Stomach (tissue), 4 donors: ENCODE measurements around the gene TMEM253.

Experiments
- POLR2A ChIP-seq, 4 donors: fragments of 450-650 bp; IDR thresholded peaks; one replicate each; pipeline ENCODE4 v1.6.1; 2016; ENCODE audit warnings: antibody characterized with exemption in 4 of 4, control low read depth in 2 of 4, mild to moderate bottlenecking in 1 of 4, moderate library complexity in 1 of 4
- POLR2AphosphoS5 ChIP-seq, 3 donors: sonication (generic); formaldehyde crosslinking; IDR thresholded peaks; one replicate each; pipeline ENCODE4 v1.6.1; 2016; ENCODE audit warnings: antibody characterized with exemption in 3 of 3
- TF ChIP-seq, protein P1 (sequence below), 7 experiments: fragments of 450-650 bp in 4 of 7; fragments of 200-600 bp in 3 of 7; sonication (generic) in 3 of 7; IDR thresholded peaks; one replicate each; pipeline ENCODE4 v1.5.1; 2016 to 2019; ENCODE audit warnings: antibody characterized with exemption in 7 of 7, control low read depth in 2 of 7, mild to moderate bottlenecking in 1 of 7

DNA sequence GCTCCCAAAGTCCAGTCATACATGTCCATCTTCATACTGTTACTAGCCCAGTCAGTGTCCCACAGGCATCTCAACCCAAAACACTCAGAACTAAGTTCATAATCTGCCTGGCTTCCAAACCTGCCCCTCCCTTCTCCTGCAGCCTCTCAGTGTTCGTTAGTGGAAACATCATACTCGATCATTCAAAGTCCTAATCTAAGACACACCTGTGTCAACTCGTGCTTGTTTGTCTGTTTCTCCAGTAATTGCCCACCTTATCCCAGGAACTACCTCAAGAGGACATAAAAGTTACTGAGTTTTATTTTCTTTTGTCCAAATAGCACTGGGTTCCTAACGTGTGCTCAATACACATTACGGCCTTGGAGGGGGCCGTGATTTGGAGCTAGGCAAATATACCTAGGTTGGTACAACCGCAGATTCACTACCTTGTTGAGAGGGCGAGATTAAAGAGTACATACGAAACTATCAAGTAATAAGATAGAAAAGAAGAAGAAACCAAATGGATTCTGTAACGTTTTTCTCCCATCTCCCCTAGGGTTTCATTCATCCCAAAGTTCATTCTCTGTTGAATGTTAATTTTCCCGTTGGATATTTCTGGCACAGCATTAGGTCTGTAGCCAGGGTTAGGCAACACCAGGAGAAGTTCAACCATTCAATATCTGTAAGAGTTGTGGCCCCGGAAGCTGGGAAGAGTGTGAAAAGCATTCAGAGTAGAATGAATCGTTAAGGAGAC, 40.1 kb upstream of the TMEM253 start:
- TF ChIP-seq, protein P1, sequence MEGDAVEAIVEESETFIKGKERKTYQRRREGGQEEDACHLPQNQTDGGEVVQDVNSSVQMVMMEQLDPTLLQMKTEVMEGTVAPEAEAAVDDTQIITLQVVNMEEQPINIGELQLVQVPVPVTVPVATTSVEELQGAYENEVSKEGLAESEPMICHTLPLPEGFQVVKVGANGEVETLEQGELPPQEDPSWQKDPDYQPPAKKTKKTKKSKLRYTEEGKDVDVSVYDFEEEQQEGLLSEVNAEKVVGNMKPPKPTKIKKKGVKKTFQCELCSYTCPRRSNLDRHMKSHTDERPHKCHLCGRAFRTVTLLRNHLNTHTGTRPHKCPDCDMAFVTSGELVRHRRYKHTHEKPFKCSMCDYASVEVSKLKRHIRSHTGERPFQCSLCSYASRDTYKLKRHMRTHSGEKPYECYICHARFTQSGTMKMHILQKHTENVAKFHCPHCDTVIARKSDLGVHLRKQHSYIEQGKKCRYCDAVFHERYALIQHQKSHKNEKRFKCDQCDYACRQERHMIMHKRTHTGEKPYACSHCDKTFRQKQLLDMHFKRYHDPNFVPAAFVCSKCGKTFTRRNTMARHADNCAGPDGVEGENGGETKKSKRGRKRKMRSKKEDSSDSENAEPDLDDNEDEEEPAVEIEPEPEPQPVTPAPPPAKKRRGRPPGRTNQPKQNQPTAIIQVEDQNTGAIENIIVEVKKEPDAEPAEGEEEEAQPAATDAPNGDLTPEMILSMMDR (IDR thresholded peaks at IDR 0.05), result no peak
- TF ChIP-seq POLR2A (IDR thresholded peaks at IDR 0.05) (no peak), POLR2AphosphoS5 (IDR thresholded peaks at IDR 0.05) (no peak)
